BJ (cell line): ENCODE data around the gene CUL2. TPM values are rescaled to one million over a fixed set of nuclear protein-coding genes. Genes with fewer than 3 reads are reported as not detected.
"Not testable (repeated sequence)": the region's sequence is repeated elsewhere in the genome, so short reads cannot be mapped to it uniquely, and the experiment has no call there.

ENCODE experiments used
- CTCF ChIA-PET: fragments of 350-600 bp; formaldehyde crosslinking; extraction: SDS; loops from one replicate; lab custom pipeline; 2021; ENCODE audit warnings: antibody characterized with exemption, inconsistent platforms; lab: Yijun Ruan, JAX
- POLR2A ChIA-PET: fragments of 300-600 bp; sonication (Branson Sonifier 250); formaldehyde crosslinking; extraction: SDS; loops from one replicate; lab custom pipeline; 2021; ENCODE audit warnings: antibody characterized with exemption; lab: Charles Lee
- DNase-seq: peaks from one replicate; pipeline ENCODE4 v3.0.0-alpha.2; 2011; ENCODE audit warnings: low read depth
- H3K27me3 ChIP-seq: 2 replicates; pipeline ENCODE4 v1.6.0; 2011; ENCODE audit warnings: low read length; ENCODE audit not compliant: control insufficient read depth, insufficient read depth
- H3K36me3 ChIP-seq: 2 replicates; pipeline ENCODE4 v1.5.1; 2011; ENCODE audit warnings: low read length; ENCODE audit not compliant: control insufficient read depth, insufficient read depth
- H3K4me3 ChIP-seq: 2 replicates; pipeline ENCODE4 v1.5.1; 2011; ENCODE audit warnings: low read depth, mild to moderate bottlenecking, control low read depth, low read length
- polyA plus RNA-seq: library from polyadenylated mRNA; depleted of rRNA; stranded (reverse); fragments of >200 nt; gene quantifications from 2 replicates; pipeline ENCODE4 v1.2.3, GENCODE V29; 2011
- TF ChIP-seq, protein P1 (sequence below): IDR thresholded peaks from 2 replicates; pipeline ENCODE4 v1.5.1; 2011; ENCODE audit warnings: low read depth, mild to moderate bottlenecking, control low read depth, inconsistent platforms, low read length, moderate library complexity; ENCODE audit not compliant: insufficient read depth

CUL2 gene
- polyA plus RNA-seq, 1 experiment: 9.4 TPM

- TF ChIP-seq, protein P1, sequence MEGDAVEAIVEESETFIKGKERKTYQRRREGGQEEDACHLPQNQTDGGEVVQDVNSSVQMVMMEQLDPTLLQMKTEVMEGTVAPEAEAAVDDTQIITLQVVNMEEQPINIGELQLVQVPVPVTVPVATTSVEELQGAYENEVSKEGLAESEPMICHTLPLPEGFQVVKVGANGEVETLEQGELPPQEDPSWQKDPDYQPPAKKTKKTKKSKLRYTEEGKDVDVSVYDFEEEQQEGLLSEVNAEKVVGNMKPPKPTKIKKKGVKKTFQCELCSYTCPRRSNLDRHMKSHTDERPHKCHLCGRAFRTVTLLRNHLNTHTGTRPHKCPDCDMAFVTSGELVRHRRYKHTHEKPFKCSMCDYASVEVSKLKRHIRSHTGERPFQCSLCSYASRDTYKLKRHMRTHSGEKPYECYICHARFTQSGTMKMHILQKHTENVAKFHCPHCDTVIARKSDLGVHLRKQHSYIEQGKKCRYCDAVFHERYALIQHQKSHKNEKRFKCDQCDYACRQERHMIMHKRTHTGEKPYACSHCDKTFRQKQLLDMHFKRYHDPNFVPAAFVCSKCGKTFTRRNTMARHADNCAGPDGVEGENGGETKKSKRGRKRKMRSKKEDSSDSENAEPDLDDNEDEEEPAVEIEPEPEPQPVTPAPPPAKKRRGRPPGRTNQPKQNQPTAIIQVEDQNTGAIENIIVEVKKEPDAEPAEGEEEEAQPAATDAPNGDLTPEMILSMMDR: peak; percentile 72
- CTCF ChIA-PET: interaction anchor here (0.6 to 4.7 kb wide), 24 partner anchors 9 to 328 kb away, joined by 3 to 53 read pairs (median 4); no protein-coding TSS in a partner anchor
- POLR2A ChIA-PET: no interaction called here
- Histone ChIP-seq H3K36me3 (no peaks in the 10 kb centered on the region), H3K27me3 (no peaks in the 10 kb centered on the region), H3K4me3 (no peak overlapping the region)
- no peak for DNase-seq
These were observed 95.5 kb downstream of the CUL2 start for GRCh38 chr10:34994565-34995142.

GRCh38 chr10:34993782-34994181, 96.4 kb downstream of the CUL2 start:
- TF ChIP-seq, protein P1: no peak
- CTCF ChIA-PET: interaction anchor here (0.6 to 4.7 kb wide), 16 partner anchors 8 to 327 kb away, joined by 3 to 53 read pairs (median 4); no protein-coding TSS in a partner anchor

DNA sequence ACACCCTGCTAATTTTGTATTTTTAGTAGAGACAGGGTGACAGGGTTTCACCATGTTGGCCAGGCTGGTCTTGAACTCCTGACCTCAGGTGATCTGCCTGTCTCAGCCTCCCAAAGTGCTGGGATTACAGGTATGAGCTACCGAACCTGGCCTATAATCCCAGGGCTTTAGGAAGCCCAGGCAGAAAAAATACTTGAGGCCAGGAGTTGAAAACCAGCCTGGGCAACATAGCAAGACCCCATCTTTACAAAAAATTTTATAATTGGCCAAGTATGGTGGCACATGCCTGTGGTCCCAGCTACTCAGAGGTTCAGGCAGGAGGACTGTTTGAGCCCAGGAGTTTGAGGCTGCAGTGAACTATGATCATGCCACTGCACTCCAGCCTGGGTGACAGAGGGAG, 99.0 kb downstream of the CUL2 start:
- H3K36me3 ChIP-seq, H3K4me3 ChIP-seq, DNase-seq, H3K27me3 ChIP-seq, POLR2A ChIA-PET: not testable (repeated sequence)
- CTCF ChIA-PET: interaction anchor here (0.6 to 1.1 kb wide), 3 partner anchors 10 to 333 kb away, joined by 3 read pairs; no protein-coding TSS in a partner anchor

More at GRCh38 chr10:34993782-34994181, 96.4 kb downstream of the CUL2 start:
- H3K27me3 ChIP-seq: no peaks in the 10 kb centered on the region
- POLR2A ChIA-PET: no interaction called here
- no peak for DNase-seq
- no peaks in the 10 kb centered on the region for H3K36me3 ChIP-seq
- no peak overlapping the region for H3K4me3 ChIP-seq

DNA sequence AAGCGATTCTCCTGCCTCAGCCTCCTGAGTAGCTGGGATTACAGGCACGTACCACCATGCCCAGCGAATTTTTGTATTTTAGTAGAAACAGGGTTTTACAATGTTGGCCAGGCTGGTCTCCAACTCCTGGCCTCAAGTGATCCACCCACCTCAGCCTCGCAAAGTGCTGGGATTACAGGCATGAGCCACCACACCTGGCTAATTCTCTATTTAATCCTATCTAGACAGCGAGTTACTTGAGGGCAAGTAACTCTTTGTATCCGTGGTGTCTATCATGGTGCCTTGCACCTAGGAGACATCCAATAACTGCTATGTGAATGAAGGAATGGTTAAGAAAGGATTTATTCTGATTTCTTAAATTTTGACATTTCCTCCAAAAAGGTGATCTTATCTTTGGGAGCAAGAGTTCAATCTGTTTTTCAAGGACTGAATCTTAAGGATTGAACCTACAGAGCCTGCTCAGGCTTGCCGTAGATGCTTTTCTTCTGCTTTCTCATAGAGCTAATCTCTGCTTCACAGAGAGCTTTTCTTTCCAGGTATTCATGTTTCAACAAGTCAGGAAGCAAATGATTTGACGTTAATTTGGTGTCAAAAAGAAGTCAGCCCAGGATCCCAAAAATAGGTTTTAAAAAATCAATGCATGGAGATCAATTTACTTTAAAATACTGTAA, 101.6 kb downstream of the CUL2 start:
- Histone ChIP-seq H3K27me3 (no peaks in the 10 kb centered on the region), H3K36me3 (no peaks in the 10 kb centered on the region), H3K4me3 (no peak overlapping the region)
- ChIA-PET POLR2A (no interaction called here), CTCF (no interaction called here)
- no peak for DNase-seq
- TF ChIP-seq, protein P1: no peak

DNA sequence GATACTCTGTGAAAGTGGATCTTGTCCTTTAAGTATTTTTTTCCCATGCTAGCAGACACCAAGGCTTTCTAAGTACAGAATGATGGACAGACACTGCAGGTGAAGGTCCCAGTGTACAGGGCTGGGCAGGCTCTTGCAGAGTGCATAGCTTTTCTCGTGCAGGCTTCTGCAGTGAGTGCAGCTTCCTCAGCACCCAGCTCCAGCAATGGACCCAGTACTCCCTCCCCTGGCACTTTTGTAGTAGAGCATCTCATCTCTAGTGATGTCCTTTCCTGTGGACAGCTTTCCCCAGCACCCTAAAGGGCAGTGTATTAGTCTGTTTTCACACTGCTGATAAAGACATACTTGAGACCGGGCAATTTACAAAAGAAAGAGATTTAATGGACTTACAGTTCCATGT, 104.3 kb downstream of the CUL2 start:
- no peak for DNase-seq
- CTCF ChIA-PET: interaction anchor here (0.6 to 2.7 kb wide), 12 partner anchors 9 to 330 kb away, joined by 3 to 15 read pairs (median 4); no protein-coding TSS in a partner anchor
- Histone ChIP-seq H3K4me3 (no peak overlapping the region), H3K27me3 (no peaks in the 10 kb centered on the region), H3K36me3 (no peaks in the 10 kb centered on the region)
- TF ChIP-seq, protein P1: peak; percentile 48
- POLR2A ChIA-PET: no interaction called here
